T-helper 2 cell (primary cell): ENCODE data around the gene RNU4-1.

Source experiments
- DNase-seq, 5 experiments: peaks; one replicate each; pipeline versions ENCODE4 v3.0.0 to v3.0.0-alpha.2; 2012 to 2022

Gene RNU4-1

DNA sequence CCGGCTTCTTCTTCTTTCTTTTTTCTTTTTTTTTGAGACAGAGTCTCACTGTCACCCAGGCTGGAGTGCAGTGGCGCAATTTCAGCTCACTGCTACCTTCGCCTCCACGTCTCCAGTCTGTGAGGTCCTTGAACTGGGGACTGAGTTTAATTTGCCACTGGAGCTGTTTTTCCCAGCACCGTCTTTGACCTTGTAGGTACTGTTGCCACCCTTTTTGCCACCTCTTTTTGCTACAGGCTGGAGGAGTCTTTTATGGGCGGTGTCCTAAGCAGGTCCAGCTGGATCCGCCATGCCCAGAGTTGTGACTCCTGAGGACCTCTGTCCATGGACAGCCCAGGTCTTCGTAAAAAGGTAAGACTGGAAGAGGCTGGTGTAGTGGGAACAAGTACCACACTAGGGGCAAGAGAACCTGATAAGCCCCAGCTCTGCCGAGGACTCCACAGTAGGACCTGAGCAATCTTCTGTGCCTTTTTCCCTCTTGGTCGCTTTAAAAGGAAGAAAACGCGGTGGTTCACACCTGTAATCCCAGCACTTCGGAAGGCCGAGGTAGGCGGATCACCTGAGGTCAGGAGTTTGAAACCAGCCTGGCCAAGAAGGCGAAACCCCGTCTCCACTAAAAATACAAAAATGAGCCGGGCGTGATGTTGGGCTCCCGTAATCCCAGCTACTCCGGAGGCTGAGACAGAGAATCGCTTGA lies 2.3 kb downstream of the RNU4-1 start:
- DNase-seq, result peak in 2 of 5 experiments; percentile 12 to 29

DNA sequence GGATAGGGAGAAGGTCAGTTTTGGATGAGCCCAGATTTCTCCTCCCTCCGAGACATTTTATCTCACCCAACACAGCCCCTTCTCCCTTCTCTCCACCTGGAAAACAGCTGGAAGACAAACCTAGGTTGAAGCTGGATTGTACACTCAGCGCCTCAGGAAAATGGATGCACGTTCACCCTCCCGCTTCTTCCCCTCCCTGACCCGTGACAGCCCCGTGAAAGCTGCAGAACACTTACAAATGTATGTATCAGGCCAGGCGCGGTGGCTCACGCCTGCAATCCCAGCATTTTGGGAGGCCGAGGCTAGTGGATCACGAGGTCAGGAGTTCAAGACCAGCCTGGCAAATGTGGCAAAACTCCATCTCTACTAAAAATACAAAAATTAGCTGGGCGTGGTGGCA lies 5.5 kb downstream of the RNU4-1 start:
- DNase-seq, result no peak

DNA sequence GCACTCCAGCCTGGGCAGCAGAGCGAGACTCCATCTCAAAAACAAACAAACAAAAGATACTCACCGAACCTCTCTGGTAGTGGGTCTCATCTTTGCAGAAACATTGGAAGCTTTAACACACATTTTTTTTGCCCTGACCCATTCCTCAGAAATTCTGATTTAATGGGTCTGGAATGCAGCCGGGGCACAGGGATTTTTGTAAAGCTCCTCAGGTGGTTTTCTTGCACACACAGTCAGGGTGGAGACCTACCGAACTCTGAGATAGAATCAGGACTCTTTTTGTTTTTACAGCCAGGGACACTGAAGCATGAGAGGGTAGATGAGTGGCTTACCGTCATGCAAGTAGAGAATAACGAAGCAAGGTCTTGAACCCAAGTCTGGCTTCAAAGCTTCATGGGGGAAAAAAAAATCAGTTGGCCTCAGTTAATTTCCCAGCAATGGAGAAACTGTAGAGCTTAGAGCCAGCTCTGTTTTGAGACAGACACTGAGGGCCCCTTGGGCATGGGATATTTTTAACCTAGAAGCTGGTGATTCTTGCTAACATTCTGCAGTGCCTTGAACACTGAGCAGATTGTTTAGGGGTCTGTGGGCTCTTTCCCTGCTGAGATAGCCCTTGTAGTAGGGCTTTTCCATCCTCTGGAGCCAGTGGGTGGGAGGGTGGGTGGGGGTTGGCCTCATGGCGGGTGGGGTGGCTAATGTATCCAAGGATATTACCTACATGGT lies 6.1 kb downstream of the RNU4-1 start:
- no peak for DNase-seq

DNA sequence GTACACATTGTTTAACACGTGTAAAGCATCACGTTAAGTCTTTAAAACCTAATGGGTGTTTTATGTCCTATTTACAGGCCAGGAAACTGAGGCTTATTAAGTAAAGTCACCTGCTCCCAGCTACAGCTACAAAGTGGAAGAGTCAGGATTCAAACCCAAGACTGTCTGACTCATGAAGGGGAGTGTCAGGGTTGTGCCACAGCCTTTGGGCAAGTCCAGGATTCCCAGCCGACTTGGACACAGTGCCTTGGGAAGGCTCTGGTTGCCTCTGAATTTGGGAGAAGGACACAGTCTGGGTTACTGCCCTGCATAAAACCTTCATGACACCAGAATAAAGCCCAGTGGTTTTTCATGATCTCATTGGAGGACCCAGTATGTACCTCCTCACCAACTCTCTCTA lies 8.7 kb downstream of the RNU4-1 start:
- no peak for DNase-seq

DNA sequence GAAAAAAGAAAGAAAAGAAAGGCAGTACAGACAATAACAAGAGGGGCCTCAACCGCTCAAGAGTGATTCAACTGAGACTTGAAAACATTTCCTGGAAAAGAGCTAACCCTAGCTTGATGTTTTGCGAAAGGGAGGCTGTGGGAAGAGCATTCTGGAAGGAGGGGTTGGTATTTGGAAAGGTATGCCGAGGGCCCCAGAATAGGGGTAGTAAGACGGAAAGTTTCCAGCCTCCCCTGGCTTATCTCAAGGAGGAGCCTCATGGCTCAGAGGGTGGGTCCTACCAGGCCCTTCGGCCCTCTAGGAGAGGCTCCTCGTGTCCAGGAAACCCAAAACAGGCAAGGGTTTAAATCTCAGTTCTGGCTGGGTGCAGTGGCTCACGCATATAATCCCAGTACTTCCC lies 9.7 kb downstream of the RNU4-1 start:
- DNase-seq, result no peak

DNA sequence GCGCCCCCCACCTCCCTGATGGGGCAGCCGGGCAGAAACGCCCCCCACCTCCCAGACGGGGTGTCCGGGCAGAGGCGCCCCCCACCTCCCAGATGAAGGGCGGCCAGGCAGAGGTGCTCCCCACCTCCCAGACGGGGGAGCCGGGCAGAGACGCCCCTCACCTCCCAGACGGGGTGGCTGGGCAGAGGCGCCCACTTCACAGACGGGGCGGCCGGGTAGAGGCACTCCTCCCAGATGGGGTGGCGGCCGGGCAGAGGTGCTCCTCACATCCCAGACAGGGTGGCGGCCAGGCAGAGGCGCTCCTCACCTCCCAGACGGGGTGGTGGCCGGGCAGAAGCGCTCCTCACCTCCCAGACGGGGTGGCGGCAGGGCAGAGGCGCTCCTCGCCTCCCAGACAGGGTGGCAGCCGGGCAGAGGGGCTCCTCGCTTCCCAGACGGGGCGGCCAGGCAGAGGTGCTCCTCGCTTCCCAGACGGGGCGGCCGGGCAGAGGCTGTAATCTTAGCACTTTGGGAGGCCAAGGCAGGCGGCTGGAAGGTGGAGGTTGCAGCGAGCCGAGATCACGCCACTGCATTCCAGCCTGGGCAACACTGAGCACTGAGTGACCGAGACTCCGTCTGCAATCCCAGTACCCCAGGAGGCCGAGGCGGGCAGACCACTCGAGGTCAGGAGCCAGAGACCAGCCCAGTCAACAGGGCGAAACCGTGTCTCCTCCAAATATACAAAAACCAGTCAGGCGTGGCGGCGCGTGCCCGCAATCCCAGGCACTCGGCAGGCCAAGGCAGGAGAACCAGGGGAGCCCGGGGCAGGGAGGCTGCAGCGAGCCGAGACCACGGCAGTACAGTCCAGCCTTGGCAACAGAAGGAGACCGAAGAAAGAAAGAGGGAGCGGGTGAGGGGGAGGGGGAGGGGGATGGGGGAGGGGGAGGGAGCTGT lies 14.6 kb downstream of the RNU4-1 start:
- no peak for DNase-seq

DNA sequence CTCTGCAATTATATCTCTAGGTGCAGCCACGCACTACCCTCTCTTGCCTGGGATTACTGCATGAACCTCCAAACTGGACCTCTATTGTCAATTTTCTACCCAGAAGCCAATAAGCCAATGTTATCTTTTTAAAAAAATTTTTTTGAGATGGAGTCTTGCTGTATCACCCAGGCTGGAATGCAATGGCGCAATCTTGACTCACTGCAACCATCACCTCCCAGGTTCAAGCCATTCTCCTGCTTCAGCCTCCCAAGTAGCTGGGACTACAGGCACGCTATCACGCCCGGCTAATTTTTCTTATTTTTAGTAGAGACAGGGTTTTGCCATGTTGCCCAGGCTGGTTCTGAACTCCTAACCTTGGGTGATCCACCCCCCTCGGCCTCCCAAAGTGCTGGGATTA lies 16.3 kb downstream of the RNU4-1 start:
- DNase-seq, result no peak

DNA sequence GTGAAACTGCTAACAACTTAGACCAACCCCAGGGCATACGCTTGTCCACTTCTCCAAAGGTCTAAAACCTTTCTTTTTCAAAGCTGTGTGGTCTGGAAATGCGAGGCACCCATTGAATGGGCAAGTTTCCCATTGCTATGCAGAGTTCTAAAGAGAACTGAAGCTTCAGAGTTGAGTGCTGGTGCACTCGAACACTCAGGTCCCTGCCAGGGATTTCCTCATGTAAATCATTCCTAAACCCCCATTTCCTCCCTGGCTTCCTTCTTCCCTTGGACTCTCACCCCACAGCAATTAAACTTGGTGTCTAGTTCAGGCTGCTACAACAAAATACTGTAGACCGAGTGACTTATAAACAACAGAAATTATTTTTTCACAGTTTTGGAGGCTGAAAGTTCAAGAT lies 25.3 kb downstream of the RNU4-1 start:
- DNase-seq, result no peak

DNA sequence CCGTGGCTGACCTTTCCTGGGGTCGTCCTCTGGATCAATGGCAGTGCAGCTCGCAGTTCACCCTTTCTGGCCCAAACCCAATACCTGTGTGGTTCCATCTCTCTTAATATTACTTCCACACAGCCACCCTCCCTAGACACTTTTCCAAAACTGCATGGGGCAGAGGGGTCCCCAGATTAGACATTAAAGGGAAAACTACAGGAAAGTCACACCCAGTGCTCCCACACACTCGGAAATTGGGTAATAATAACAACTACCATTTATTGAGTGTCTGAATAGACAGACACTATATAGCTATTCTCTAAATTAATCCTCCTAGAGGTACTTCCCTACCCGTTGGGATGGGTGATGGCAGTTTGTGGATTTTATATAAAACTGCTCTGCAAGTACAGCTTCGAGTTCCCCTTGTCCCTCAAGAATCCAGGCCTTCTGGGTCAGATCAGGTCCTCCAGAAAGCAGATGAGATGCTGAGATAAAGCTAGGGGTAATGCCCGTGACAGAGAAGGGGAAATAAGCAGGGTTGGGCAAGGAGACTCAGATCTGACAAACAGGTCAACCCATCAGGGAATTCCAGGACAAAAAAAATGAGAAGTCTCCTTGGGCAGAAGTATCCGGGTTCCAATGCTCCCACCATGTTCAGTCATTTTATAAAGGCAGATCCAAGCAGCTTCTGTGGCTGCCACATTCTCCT lies 26.7 kb downstream of the RNU4-1 start:
- no peak for DNase-seq

DNA sequence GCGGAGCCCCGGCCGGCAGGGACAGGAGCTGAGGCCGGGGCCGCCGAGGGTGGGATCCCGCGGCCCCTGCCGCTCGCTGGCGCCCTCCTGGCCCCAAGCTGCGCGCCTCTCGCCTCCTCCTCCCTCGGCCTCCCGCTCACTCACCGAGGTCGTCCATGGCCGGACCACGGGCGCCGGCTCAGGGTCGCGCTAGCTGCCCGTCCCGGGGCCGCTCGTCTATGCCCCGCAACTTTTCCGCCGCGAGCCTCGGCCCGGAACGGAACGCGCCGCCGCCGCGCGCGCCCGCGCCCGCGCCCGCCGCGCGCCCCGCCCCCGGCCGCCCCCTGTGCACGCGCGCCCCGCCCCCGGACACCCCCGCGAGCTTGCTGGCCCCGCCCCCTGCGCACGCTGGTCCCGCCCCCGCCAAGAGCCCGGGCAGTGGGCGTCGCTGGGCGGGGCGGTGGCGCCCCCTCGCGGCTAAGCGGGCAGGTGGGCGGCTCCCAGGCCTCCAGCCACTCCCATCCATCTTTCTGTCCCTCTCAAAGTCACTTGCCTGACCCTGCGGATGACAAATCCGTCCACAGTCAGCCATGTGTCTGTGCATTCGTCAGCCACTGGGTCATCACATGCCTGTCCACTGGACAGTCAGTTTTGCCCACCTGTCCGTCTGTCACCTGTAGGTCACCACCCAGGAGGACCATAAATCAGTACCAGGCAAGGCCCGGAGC lies 27.4 kb downstream of the RNU4-1 start, which contains the start of gene PXN:
TSS of gene PXN (minus strand) at position 258 of the 707 bp plus-strand sequence. CDS start at position 157, 101 bp downstream.
- peak; percentile 80 to 94 (median 84) for DNase-seq

DNA sequence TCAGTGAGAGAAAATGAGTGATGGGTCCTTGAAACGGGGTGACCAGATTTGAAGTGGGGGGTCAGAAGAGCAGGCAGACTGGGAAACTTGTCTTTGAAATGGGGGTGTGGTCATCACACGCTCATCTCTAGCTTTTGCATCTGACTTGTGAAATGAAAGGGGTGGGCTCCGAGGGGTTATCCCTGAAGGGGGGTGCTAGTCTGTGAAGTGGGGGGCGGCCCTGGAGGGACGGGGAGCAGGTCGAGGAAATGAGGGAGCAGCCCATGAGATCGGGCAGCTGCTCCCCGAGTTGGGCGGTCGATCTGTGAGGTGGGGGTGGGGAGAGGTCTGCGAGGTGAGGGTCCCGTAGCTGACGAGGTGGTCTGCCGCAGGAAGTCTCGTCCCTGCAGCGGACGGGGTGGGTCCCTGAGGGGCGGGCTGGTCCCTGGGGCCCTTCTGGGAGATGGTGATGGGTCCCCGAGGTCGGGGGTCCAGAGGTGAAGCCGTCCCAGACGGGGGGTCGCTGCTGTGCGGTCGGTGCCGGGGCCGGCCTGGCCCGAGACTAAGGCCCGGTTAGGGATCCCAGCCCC lies 28.0 kb downstream of the RNU4-1 start:
- DNase-seq, result no peak

DNA sequence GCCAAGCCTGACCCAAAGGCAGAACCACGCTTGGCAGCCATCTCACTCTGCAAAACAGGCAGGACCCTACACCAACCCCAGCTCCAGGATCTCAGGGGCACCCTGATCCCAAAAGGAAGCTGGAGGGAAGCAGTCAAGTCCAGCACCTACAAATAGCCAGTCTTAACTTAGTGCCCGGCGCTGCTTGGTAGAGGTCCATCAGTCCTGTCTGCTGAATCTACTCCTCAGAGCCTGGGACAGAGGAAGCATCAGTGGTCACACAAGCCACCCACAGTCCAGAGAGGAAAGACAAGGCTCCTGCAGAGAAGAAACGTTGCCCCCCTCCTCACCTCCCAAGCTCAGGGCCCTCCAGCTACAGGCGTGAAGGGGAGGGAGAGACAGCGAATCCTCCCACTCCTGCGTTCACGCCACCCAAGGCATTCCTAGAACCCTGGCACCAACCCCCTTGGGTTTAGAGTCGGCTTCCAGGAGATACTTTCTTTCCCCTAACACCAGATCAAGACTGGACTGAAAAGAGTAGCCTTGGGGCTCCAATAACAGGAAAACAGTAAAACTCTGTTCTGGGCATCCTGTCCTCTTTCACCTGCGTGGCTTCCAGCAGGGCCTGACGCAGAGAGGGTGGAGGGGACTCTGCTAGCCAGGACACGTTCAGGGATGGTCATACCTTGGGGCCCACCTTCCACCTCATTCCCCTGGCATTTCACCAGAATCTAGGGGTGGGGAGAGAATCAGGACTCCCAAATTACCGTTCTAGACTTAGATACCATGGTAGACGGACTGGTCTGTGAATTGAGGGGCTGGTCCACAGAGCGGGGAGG lies 28.7 kb downstream of the RNU4-1 start:
- DNase-seq, result no peak

DNA sequence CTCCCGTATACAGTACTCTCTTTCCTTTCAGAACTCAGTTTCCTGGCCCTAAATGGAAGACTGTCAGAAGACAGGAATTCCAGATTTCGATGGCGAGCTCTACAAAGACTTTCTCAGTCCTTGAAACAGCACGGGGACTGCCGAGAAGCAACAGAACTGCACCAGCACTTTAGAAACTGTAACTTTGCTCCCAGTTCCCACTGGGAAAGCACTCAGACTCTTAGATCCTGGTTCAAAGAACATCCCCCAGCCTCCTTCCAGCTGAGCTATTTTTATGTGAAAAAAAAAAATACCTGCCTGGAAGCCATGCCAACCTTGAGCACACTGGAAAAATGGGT lies 29.3 kb downstream of the RNU4-1 start:
- no peak for DNase-seq

DNA sequence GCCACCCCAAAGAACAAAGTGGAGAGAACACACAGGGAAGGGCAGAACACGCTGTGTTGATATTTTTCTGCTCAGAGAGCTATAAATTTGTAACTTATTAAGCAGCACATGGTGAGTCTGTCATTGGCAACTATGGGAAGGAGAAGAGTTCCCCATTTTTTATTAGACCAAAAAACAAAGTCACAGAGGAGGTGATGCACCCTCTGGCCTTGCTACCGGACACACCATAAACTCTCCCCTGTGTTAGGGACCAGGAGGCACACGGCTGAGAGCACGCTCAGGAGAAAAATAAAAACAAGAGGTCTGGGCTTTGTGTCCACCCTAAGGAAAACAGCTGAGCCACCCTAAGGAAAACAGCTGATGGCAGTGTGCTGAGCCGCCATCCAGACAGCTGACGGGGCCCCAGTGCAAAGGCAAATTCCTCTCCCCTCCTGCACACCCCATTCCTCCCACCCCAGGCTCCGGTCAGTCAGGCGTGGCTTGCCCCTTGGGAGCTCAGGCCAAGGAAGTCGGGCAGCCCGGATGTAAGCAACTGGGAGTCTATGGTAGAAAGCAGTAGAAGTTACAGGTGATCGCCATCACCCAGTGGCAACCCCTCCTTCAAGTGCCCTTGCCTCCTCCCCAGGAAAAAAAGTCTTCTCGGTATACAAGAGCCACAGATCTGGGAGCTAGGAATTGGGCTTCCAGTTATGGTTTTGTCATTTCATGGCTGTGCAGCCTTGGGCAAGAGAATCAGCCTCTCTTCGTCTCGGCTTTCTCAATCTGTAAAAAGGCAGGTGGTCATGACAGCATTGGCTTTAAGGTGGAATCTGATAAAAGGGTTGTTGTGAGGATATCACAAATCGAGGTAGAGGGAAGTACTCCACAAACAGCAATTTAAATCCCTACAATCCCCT lies 29.9 kb downstream of the RNU4-1 start:
- no peak for DNase-seq

DNA sequence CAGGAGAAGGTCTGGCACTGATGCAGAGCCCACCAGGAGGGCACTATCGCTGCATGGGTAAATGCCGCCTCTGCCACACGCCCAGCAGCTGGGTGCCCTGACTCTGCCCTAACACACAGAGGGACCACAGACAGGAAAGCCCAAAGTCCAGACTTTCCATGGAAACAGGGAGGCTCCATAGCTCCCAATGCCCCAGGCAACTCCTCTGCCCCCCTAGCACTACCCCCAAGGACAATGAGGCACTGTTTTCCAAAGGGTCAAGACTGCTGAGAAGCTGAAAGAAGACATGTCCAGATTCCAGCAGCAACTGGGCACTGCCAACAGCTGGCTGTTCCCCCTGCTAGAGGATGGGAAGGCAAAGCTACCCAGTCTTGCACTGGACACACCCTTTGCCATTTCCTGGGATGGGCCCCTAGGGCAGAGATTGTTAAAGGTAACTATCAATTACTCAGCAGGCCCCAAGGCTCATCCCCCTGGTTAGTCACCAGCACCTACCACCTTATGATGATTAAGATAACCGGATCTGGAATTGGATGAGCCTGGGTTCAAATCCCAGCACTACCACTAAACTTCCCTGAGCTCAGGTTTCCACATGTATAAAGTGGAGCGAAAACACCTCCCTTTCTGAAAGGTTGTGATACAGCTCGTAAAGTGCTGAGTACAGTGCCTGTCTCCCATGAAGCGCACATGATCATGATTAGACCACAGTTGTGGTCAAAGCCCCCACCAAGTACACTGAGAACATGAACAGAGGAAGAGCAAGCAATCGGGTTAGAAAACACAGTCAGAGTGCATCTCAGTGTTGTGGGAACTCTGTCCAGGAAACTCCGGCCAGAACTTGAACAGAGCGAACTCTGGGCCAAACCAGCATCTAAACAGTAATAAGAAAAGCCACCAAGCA lies 30.8 kb downstream of the RNU4-1 start:
- peak in 2 of 5 experiments; percentile 25 to 64 for DNase-seq

DNA sequence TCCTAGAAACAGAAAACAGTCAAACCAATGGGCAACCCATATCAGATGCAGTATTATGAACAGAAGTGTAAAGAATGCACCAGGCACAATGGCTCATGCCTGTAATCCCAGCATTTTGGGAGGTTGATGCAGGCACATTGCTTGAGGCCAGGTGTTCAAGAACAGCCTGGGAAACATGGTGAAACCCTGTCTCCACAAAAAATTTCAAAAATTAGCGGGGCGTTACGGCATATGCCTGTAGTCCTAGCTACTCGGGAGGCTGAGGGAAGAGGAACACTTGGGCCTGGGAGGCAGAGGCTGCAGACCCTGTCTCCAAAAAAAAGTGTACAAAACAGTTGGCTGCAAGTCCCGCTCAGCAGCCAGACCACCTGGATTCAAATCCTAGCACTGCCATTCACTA lies 32.4 kb downstream of the RNU4-1 start:
- DNase-seq, result no peak

DNA sequence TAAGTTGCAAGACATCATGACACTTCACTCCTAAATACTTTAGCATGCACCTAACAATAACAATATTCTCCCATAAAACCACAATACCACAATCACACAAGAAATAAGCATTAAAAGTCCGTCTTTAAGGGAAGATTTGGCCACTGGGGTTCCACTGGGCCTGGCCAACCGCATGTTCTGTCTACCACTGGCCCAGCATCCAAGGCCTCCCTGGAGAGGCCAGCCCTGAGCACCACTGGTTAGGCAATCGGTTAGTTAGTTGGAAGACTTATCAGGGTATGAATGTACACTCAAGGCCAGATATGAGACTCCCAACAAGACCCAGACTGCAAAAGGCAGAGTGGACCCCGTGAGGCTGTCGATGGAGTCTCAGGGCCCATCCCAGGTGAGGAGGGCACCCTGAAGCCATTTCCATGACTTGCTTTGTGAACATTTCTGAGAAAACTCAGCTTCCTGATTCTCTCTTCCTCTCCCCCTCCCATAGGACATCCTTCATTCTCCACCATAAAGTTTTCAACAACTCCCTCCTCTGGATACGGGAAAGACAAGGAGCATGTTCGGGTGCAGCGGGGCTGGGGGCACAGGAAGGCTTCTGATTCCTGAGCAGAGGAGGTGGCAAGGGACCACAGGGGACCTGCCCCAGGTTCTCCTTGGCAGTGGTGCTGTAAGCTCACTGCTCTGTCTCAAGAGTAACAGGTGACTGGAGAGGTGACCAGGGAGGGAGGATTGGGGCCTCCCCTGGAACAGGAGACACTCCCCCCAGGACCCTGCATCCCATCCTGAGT lies 33.4 kb downstream of the RNU4-1 start:
- DNase-seq, result no peak
